Activated CD4-positive, alpha-beta memory T cell treated with anti-CD3 and anti-CD28 coated beads for 36 hours (primary cell): ENCODE measurements around the gene CIPC. TPM values are rescaled to one million over a fixed set of nuclear protein-coding genes. Genes with fewer than 3 reads are reported as not detected.

ENCODE experiments used
- CTCF ChIA-PET: fragments of 350-600 bp; sonication (Branson Sonifier 250); formaldehyde crosslinking; loops from one replicate; lab custom pipeline; 2021; ENCODE audit warnings: antibody characterized with exemption, inconsistent platforms; lab: Charles Lee
- POLR2A ChIA-PET: fragments of 350-600 bp; sonication (Branson Sonifier 250); formaldehyde crosslinking; loops from one replicate; lab custom pipeline; 2021; ENCODE audit warnings: antibody characterized with exemption; lab: Charles Lee
- DNase-seq: peaks from one replicate; pipeline ENCODE4 v3.0.0-alpha.2; 2020
- H3K27ac Mint-ChIP-seq: one replicate; pipeline ENCODE4 v1.8.0; 2021; ENCODE audit warnings: mixed read lengths
- H3K27me3 Mint-ChIP-seq: one replicate; pipeline ENCODE4 v1.8.0; 2021; ENCODE audit warnings: mixed read lengths
- H3K36me3 Mint-ChIP-seq: one replicate; pipeline ENCODE4 v1.8.0; 2021; ENCODE audit warnings: mixed read lengths
- H3K4me1 Mint-ChIP-seq: one replicate; pipeline ENCODE4 v1.8.0; 2021; ENCODE audit warnings: low read depth, mixed read lengths
- H3K4me3 Mint-ChIP-seq: one replicate; pipeline ENCODE4 v1.8.0; 2021; ENCODE audit warnings: mild to moderate bottlenecking, mixed read lengths
- H3K9me3 Mint-ChIP-seq: one replicate; pipeline ENCODE4 v1.8.0; 2021; ENCODE audit warnings: mixed read lengths
- intact Hi-C: fragments of 100-400 bp; cut with micrococcal nuclease; formaldehyde crosslinking; loops from one replicate; pipeline ENCODE4 v1.15.1; 2023
- total RNA-seq, 2 experiments: library from RNA; stranded (reverse); gene quantifications; one replicate each; pipeline ENCODE4 v1.2.3, GENCODE V29; 2021

CIPC gene
- total RNA-seq, 2 experiments from 2014 or later, result 7.3 to 7.5 TPM

DNA sequence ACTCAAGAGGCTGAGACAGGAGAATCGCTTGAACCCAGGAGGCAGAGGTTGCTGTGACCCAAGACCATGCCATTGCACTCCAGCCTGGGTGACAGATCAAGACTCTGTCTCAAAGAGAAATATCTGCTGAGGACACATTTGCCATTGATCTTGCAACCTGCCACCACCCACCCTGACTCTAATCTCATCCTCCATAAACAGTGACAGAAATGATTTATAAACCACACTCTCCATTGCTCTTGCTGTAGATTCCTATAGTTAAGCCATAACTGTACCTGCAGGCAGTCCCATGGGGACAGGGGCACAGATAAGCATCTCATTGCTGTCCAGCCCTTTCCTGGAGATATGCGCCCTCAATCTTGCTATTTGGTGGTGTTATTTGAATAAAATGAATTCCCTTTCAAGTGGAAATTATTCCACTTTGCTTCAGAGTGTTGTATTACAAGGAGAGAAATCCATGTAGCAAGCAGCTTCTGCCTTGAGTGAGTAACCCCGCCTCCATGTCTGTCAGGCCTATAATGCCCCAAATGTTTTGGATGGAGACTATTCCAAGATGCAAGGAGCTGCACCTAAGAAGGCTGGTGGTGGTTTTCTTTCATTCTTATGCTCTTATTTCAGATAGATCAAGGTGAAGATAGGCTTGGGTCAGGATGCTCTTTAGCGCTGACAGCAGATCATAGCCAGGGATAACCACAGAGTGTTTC lies 46.5 kb downstream of the CIPC start:
- H3K27me3 Mint-ChIP-seq, result peaks cover 55% of the 10 kb centered on the region
- CTCF ChIA-PET, result interaction anchor here (0.6 to 3.7 kb wide), 3 partner anchors 9 to 49 kb away, joined by 3 to 29 read pairs (median 3); no protein-coding TSS in a partner anchor
- peaks cover 16% of the 10 kb centered on the region for H3K4me1 Mint-ChIP-seq
- no peak for DNase-seq
- H3K36me3 Mint-ChIP-seq, result no peaks in the 10 kb centered on the region
- no peak overlapping the region for H3K27ac Mint-ChIP-seq
- H3K9me3 Mint-ChIP-seq, result no peaks in the 10 kb centered on the region
- H3K4me3 Mint-ChIP-seq, result no peak overlapping the region
- intact Hi-C loops, result no loop called here
- POLR2A ChIA-PET, result no interaction called here

DNA sequence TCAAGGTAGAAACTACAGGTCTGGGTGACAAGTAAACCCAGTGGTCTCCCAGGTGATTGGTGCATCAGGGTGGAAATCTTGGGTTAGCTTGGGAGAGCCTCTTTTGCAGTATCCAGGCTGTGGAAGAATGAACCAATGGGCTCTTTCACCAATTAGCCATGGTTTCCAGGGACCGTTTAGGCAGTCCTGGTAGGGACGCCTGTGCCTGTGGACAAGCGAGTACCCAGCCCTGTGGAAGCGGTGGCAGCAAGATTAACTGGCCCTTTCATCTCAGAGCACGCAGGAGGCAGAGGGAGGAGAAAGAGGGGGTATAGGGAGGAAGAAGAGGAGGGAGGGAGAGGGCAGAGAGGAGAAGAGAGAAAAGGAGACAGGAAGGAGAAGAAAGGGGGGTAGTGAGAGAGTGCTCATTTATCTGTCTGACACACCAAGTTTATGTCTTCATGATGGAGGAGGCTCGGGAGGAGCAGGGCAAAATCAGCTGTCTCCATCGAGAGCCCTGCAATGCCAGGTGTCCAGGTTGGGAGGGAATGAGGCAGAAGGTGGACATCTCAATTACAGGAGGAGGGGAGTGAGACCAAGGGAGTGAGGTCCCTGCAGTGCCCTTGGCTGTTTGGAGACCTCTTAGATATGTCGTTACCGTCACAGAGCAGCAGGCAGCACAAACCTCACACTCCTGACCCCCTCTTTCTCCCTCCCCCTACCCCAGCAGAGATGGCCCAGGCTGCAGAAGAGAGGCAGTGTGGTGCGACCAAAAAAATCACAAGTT lies 48.1 kb downstream of the CIPC start:
- Mint-ChIP-seq H3K36me3 (no peaks in the 10 kb centered on the region), H3K27me3 (peaks cover 46% of the 10 kb centered on the region), H3K4me1 (peaks cover 4% of the 10 kb centered on the region), H3K4me3 (no peak overlapping the region), H3K9me3 (no peaks in the 10 kb centered on the region), H3K27ac (no peak overlapping the region)
- ChIA-PET CTCF (interaction anchor here (1.1 to 1.9 kb wide), 3 partner anchors 10 to 270 kb away, joined by 3 to 6 read pairs (median 4); no protein-coding TSS in a partner anchor), POLR2A (no interaction called here)
- DNase-seq, result no peak
- intact Hi-C loops, result no loop called here

DNA sequence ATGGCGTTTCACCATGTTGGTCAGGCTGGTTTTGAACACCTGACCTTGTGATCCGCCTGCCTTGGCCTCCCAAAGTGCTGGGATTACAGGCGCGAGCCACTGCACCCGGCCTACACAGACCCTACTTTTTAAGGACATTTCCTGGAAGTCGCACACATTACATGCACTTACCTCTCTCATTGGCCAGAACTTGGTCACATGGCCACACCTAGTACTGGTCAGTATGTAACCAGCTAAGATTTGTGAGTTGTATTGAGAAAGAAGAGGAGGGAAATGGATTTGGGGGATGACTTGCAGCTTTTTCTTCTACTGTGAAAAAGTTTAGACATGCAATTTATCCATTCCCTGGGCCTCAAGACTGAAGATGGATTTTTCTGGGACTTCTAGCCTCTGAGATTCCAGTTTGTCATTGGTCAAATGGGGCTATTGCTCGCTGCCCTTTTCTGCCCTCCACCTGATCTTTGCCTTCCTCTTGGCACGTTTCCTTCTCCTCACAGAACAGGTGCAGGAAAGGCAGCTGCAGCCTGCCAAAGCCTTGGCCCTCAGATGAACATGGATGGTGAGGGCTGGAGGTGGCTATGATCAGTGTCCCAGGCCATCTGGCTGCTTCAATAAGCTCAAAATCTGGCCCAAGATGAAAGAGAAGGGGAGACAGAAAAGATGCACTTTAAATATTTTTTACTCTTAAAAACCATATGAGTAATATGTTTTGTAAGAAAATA lies 50.6 kb downstream of the CIPC start:
- Mint-ChIP-seq H3K9me3 (no peaks in the 10 kb centered on the region), H3K36me3 (no peaks in the 10 kb centered on the region), H3K27me3 (peaks cover 37% of the 10 kb centered on the region), H3K4me3 (no peak overlapping the region), H3K4me1 (no peaks in the 10 kb centered on the region), H3K27ac (no peak overlapping the region)
- no peak for DNase-seq
- POLR2A ChIA-PET, result no interaction called here
- intact Hi-C loops, result no loop called here
- CTCF ChIA-PET, result interaction anchor here (0.7 to 8.0 kb wide), 13 partner anchors 9 to 560 kb away, joined by 3 to 159 read pairs (median 4); partner anchors contain the start of gene CIPC

DNA sequence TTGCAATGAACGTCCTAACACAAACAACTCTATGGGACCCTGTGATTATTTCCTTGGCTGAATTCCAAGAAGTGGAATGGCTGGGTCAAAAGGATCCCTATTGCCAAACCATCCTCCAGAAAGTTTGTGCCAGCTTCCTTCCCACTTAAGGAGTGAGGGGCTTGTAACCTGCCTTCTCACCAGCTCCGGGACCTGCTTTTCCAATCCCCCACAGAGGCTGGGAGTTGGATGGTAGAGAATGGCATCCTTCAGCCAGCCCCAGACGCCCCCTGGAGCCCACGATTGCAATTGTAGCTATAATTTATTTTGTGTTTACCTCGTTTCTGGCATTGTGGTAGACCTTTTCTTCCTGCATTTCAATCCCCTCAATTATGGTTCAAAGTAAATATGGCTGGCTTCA lies 53.2 kb downstream of the CIPC start:
- intact Hi-C loops, result loop anchor here (5.0 kb wide), 2 partner anchors 61 to 306 kb away; partner anchors contain the start of genes AHSA1 and VIPAS39
- no peaks in the 10 kb centered on the region for H3K36me3 Mint-ChIP-seq
- H3K4me3 Mint-ChIP-seq, result no peak overlapping the region
- H3K4me1 Mint-ChIP-seq, result no peaks in the 10 kb centered on the region
- POLR2A ChIA-PET, result no interaction called here
- no peak overlapping the region for H3K27ac Mint-ChIP-seq
- CTCF ChIA-PET, result interaction anchor here (0.5 to 8.0 kb wide), 24 partner anchors 9 to 1449 kb away, joined by 3 to 159 read pairs (median 4); partner anchors contain the start of genes CIPC, GSTZ1, POMT2 and ZDHHC22
- H3K9me3 Mint-ChIP-seq, result no peaks in the 10 kb centered on the region
- H3K27me3 Mint-ChIP-seq, result peaks cover 34% of the 10 kb centered on the region
- DNase-seq, result no peak

DNA sequence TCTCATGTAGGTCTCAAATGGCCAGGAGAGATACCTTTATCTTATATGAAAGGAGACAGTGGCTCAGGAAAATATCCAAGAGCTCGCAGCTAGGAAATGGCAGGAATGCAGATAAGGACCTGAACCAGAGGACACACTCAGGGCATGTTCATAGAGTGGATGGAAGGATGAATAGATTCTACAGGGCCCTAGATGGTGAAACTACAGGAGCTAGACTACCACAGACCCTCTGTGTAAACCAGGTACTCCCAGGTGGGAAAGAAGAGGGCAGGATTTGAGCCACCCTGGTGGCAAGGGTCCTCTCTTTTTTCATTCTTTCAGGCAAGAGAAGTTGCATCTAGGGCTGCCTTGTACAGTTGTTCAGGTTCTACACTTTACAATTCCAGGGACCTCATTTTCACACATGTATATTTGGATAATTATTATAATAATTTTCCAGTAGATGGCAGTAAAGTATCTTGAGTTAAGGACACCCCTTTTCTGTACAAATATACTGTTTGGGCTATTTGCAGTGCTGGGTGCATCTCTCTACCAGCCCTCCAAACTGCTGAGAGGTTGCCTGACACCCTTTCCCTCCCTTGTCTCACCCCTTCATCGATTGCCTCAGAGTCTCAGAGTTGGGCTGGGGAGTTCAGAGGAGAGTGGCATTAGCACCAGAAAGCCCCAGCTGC lies 54.0 kb downstream of the CIPC start:
- Mint-ChIP-seq H3K4me3 (no peak overlapping the region), H3K27me3 (peaks cover 31% of the 10 kb centered on the region), H3K4me1 (no peaks in the 10 kb centered on the region), H3K9me3 (no peaks in the 10 kb centered on the region), H3K27ac (no peak overlapping the region), H3K36me3 (no peaks in the 10 kb centered on the region)
- intact Hi-C loops, result loop anchor here (1.0 to 5.0 kb wide), 3 partner anchors 60 to 305 kb away; partner anchors contain the start of genes AHSA1 and VIPAS39
- ChIA-PET POLR2A (interaction anchor here (0.6 kb wide), 1 partner anchor 76 kb away, joined by 4 read pairs; no protein-coding TSS in a partner anchor), CTCF (interaction anchor here (0.6 to 8.0 kb wide), 30 partner anchors 9 to 1448 kb away, joined by 3 to 159 read pairs (median 4); partner anchors contain the start of genes AHSA1, CIPC, GSTZ1 and POMT2)
- DNase-seq, result no peak

DNA sequence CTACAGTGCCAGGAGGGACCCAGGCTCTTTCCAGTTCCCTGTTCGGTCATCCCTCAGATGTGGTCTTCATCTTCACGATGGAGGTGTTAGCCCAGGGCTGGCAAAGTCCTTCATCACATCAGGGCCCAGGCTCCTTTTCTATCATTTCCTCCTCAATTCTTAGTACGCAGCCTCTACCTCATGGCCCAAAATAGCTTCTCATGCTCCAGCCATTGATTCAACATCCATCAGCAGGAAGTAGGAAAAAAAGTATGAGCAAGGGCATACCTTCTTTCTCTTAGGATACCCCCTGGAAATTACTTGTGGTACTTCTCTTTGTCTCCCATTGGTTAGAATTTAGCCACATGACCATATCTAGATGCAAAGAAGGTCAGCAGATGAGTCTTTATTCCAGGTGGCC lies 55.7 kb downstream of the CIPC start:
- H3K9me3 Mint-ChIP-seq, result no peaks in the 10 kb centered on the region
- H3K36me3 Mint-ChIP-seq, result no peaks in the 10 kb centered on the region
- H3K27me3 Mint-ChIP-seq, result peaks cover 36% of the 10 kb centered on the region
- H3K27ac Mint-ChIP-seq, result no peak overlapping the region
- DNase-seq, result no peak
- H3K4me3 Mint-ChIP-seq, result no peak overlapping the region
- ChIA-PET POLR2A (no interaction called here), CTCF (interaction anchor here (0.7 to 8.0 kb wide), 7 partner anchors 11 to 392 kb away, joined by 3 to 159 read pairs (median 8); partner anchors contain the start of genes AHSA1 and ZDHHC22)
- H3K4me1 Mint-ChIP-seq, result no peaks in the 10 kb centered on the region
- intact Hi-C loops, result loop anchor here (5.0 kb wide), 2 partner anchors 58 to 303 kb away; partner anchors contain the start of genes AHSA1 and VIPAS39

DNA sequence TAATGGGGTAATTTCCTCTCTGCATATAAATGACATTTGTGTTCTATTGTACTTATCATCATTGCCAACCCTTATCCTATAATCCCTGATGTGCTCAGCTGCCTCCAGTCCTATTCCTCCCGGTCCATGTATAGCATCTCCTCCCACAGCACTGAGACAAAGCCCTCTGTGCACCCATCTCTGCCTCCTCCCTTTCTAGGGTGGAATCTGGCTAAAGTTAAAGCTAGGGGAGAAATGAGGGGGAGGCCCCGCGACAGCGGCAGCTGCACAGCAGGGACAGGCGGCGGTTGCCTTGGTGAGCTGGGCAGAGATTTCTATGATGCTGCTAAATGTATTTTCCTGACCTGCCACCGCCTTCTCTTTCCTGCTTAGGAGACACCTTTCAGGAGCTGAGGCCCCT lies 56.4 kb downstream of the CIPC start:
- DNase-seq, result no peak
- Mint-ChIP-seq H3K4me1 (no peaks in the 10 kb centered on the region), H3K27ac (no peak overlapping the region), H3K4me3 (no peak overlapping the region), H3K9me3 (no peaks in the 10 kb centered on the region), H3K36me3 (no peaks in the 10 kb centered on the region), H3K27me3 (peaks cover 39% of the 10 kb centered on the region)
- ChIA-PET POLR2A (no interaction called here), CTCF (interaction anchor here (5.0 to 8.0 kb wide), 2 partner anchors 12 to 160 kb away, joined by 29 to 159 read pairs; partner anchors contain the start of gene ZDHHC22)
- intact Hi-C loops, result loop anchor here (5.0 kb wide), 2 partner anchors 58 to 303 kb away; partner anchors contain the start of genes AHSA1 and VIPAS39

DNA sequence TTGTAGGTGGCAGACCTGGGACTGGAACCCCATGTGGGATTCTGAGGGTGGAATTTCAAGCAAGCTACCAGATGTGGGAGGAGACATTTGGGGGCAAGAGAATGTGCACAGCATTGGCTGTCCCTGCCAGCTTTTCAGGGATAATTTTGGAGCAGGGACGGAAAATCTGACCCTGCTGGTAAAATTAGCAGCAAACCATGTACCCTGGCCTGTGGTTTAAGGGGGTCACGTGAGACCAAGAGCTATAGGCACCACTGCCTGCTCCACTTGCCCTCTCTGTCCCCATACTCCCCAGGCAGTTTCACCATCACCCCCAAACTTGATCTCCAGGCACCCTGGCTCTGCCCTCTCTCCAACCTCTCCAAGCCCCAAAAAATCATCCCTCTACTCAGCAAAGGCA lies 57.0 kb downstream of the CIPC start:
- H3K4me1 Mint-ChIP-seq, result no peaks in the 10 kb centered on the region
- no peaks in the 10 kb centered on the region for H3K9me3 Mint-ChIP-seq
- peaks cover 39% of the 10 kb centered on the region for H3K27me3 Mint-ChIP-seq
- ChIA-PET POLR2A (no interaction called here), CTCF (interaction anchor here (0.6 to 8.0 kb wide), 4 partner anchors 13 to 286 kb away, joined by 3 to 159 read pairs (median 16); partner anchors contain the start of gene ZDHHC22)
- no peak overlapping the region for H3K27ac Mint-ChIP-seq
- no peaks in the 10 kb centered on the region for H3K36me3 Mint-ChIP-seq
- intact Hi-C loops, result no loop called here
- H3K4me3 Mint-ChIP-seq, result no peak overlapping the region
- no peak for DNase-seq

DNA sequence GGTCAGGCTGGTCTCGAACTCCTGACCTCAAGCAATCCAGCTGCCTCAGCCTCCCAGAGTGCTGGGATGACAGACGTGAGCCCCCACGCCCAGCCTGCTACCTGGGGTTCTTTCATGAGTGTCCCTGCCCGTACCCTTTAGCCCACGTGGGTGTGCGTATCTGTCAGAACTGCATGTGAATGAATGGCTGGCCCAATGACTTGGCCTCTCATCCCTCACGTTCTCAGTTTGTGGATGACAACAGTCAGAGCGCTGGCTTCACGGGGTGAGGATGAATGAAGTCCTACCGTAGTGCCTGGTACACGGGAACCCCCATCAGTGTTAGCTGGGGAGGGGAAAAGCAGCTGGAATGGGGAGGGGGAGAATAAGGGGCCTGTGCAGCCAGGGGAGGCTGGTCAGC lies 59.7 kb downstream of the CIPC start:
- Mint-ChIP-seq H3K27ac (no peak overlapping the region), H3K9me3 (no peaks in the 10 kb centered on the region), H3K36me3 (no peaks in the 10 kb centered on the region), H3K4me3 (no peak overlapping the region), H3K4me1 (no peaks in the 10 kb centered on the region), H3K27me3 (peaks cover 36% of the 10 kb centered on the region)
- no peak for DNase-seq
- ChIA-PET POLR2A (no interaction called here), CTCF (no interaction called here)
- intact Hi-C loops, result no loop called here

DNA sequence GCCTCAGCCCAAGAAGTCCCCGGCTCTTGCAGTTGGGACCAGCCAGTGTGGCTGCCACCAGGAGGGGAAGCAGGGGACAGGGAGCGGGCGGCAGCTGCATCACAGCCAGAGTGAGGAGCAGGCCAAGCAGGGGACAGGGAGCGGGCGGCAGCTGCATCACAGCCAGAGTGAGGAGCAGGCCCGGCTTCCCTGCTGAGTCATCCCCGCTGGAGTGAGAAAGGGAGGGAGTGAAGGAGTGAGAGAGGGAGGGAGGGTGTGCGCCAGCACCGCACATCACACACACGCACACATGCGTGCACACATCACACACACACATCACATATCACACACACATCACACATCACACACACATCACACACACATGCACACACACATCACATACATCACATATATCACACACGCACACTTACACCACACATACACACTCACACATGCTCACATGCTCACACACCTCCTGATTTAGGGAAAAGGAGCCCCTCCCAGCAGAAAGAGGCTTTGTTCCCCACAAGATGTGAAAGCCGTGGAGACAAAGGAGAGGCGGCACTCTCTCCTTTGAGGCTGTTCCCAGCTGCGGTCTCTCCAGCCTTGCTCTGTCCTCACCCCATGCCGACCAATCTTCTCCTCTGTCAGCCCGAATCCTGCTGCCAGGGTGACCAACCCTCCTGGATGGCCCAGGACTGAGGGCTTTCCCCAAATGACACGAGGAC lies 60.3 kb downstream of the CIPC start:
- intact Hi-C loops, result no loop called here
- peaks cover 33% of the 10 kb centered on the region for H3K27me3 Mint-ChIP-seq
- no peak overlapping the region for H3K4me3 Mint-ChIP-seq
- no peaks in the 10 kb centered on the region for H3K9me3 Mint-ChIP-seq
- no peak for DNase-seq
- H3K36me3 Mint-ChIP-seq, result no peaks in the 10 kb centered on the region
- no peaks in the 10 kb centered on the region for H3K4me1 Mint-ChIP-seq
- H3K27ac Mint-ChIP-seq, result no peak overlapping the region
- POLR2A ChIA-PET, result no interaction called here
- CTCF ChIA-PET, result interaction anchor here (1.4 kb wide), 1 partner anchor 158 kb away, joined by 3 read pairs; no protein-coding TSS in a partner anchor
